ENCODE data around the gene JAM2. TPM values are rescaled to one million over a fixed set of nuclear protein-coding genes. Genes with fewer than 3 reads are reported as not detected.
A peak's percentile ranks its signal among the peaks of the same experiment; 100 is the strongest.
"Not testable (repeated sequence)": the region's sequence is repeated elsewhere in the genome, so short reads cannot be mapped to it uniquely, and the experiment has no call there.

Gene JAM2
- total and polyA plus RNA-seq, 4 experiments from 2014 or later = 0.39 to 0.67 TPM; not detected in 2

- no peak overlapping the region for H3K4me3 Mint-ChIP-seq
- POLR2A ChIA-PET (ENCODE audit: partially characterized antibody) = no interaction called here
- Histone ChIP-seq H3K27ac (ENCODE audit: low read depth, low read length) (no peak overlapping the region), H3K4me1 (ENCODE audit: insufficient read depth, low read length) (no peaks in the 10 kb centered on the region), H3K9me3 (ENCODE audit: control insufficient read depth in 1 of 2, low read length in 2 of 2) (no peaks in the 10 kb centered on the region), H3K4me3 (ENCODE audit: low read length in 2 of 2) (no peak overlapping the region), H3K36me3 (ENCODE audit: insufficient read depth, low read length) (no peaks in the 10 kb centered on the region), H3K27me3 (ENCODE audit: insufficient read depth, low read length) (no peaks in the 10 kb centered on the region)
- H3K4me1 Mint-ChIP-seq = no peaks in the 10 kb centered on the region
- no peaks in the 10 kb centered on the region for H3K36me3 Mint-ChIP-seq
- H3K27me3 Mint-ChIP-seq = no peaks in the 10 kb centered on the region
- intact Hi-C loops (cut with micrococcal nuclease) = no loop called here
- no peak overlapping the region for H3K27ac Mint-ChIP-seq
- H3K9me3 Mint-ChIP-seq = peaks cover 0 to 1% (median 0%) of the 10 kb centered on the region in 8 donors
- CTCF ChIA-PET (ENCODE audit: partially characterized antibody) = interaction anchor here (1.0 kb wide), 1 partner anchor 19 kb away, joined by 3 read pairs; no protein-coding TSS in a partner anchor
- no peak for DNase-seq
These were observed 50.2 kb downstream of the JAM2 start for GRCh38 chr21:25689226-25689625.

GRCh38 chr21:25691976-25692375 is 52.9 kb downstream of the JAM2 start:
- H3K27me3 Mint-ChIP-seq = no peaks in the 10 kb centered on the region
- H3K4me3 Mint-ChIP-seq = no peak overlapping the region
- Histone ChIP-seq H3K27ac (ENCODE audit: low read depth, low read length) (no peak overlapping the region), H3K9me3 (ENCODE audit: control insufficient read depth in 1 of 2, low read length in 2 of 2) (no peaks in the 10 kb centered on the region), H3K36me3 (ENCODE audit: insufficient read depth, low read length) (no peaks in the 10 kb centered on the region), H3K4me3 (ENCODE audit: low read length in 2 of 2) (no peak overlapping the region), H3K27me3 (ENCODE audit: insufficient read depth, low read length) (no peaks in the 10 kb centered on the region), H3K4me1 (ENCODE audit: insufficient read depth, low read length) (no peaks in the 10 kb centered on the region)
- no peaks in the 10 kb centered on the region for H3K36me3 Mint-ChIP-seq
- POLR2A ChIA-PET (ENCODE audit: partially characterized antibody) = no interaction called here
- DNase-seq = no peak
- H3K4me1 Mint-ChIP-seq = no peaks in the 10 kb centered on the region
- H3K27ac Mint-ChIP-seq = no peak overlapping the region
- CTCF ChIA-PET (ENCODE audit: partially characterized antibody) = no interaction called here
- intact Hi-C loops (cut with micrococcal nuclease) = no loop called here
- no peaks in the 10 kb centered on the region for H3K9me3 Mint-ChIP-seq

DNA sequence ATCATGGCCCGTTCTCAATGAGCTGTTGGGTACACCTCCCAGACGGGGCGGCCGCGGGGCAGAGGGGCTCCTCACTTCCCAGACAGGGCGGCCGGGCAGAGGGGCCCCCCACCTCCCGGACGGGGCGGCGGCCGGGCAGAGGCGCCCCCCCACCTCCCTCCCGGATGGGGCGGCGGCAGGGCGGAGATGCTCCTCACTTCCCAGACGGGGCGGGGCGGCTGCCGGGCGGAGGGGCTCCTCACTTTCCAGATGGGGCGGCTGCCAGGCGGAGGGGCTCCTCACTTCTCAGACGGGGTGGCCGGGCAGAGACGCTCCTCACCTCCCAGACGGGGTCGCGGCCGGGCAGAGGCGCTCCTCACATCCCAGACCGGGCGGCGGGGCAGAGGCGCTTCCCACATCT is 56.4 kb downstream of the JAM2 start:
- H3K9me3 Mint-ChIP-seq; H3K36me3 Mint-ChIP-seq; H3K27me3 ChIP-seq (ENCODE audit: insufficient read depth, low read length); H3K4me3 Mint-ChIP-seq; H3K4me1 ChIP-seq (ENCODE audit: insufficient read depth, low read length); DNase-seq; POLR2A ChIA-PET (ENCODE audit: partially characterized antibody); H3K9me3 ChIP-seq (ENCODE audit: control insufficient read depth in 1 of 2, low read length in 2 of 2); CTCF ChIA-PET (ENCODE audit: partially characterized antibody); intact Hi-C loops (cut with micrococcal nuclease); H3K4me3 ChIP-seq (ENCODE audit: low read length in 2 of 2); H3K27me3 Mint-ChIP-seq; H3K27ac ChIP-seq (ENCODE audit: low read depth, low read length); H3K4me1 Mint-ChIP-seq; H3K27ac Mint-ChIP-seq; H3K36me3 ChIP-seq (ENCODE audit: insufficient read depth, low read length): not testable (repeated sequence)

DNA sequence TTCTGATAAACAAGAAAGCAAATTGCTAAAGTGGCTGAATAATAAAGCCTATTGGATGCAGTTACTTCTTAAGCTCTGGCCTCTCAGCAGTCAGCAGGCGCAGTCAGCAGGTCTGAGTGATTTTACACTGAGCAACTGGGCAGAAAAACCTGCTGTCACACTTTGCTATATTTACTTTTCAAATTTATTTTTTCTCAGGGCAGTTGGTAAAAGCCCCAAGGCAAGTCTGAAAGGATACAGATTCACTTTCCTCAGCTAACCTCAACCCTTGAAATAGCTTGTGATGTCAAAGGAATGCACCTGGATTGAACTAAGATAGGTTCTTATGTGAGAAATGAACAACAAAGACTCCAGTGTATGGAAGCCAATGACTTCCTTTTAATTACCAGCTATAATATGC is 61.7 kb downstream of the JAM2 start:
- Histone ChIP-seq H3K27me3 (ENCODE audit: insufficient read depth, low read length) (no peaks in the 10 kb centered on the region), H3K9me3 (ENCODE audit: control insufficient read depth in 1 of 2, low read length in 2 of 2) (no peaks in the 10 kb centered on the region), H3K4me3 (ENCODE audit: low read length in 2 of 2) (no peak overlapping the region), H3K36me3 (ENCODE audit: insufficient read depth, low read length) (no peaks in the 10 kb centered on the region), H3K4me1 (ENCODE audit: insufficient read depth, low read length) (no peaks in the 10 kb centered on the region), H3K27ac (ENCODE audit: low read depth, low read length) (no peak overlapping the region)
- Mint-ChIP-seq H3K27ac (no peak overlapping the region), H3K9me3 (no peaks in the 10 kb centered on the region), H3K4me1 (no peaks in the 10 kb centered on the region), H3K36me3 (no peaks in the 10 kb centered on the region), H3K4me3 (no peak overlapping the region), H3K27me3 (no peaks in the 10 kb centered on the region)
- intact Hi-C loops (cut with micrococcal nuclease) = no loop called here
- CTCF ChIA-PET (ENCODE audit: partially characterized antibody) = no interaction called here
- DNase-seq = no peak
- POLR2A ChIA-PET (ENCODE audit: partially characterized antibody) = interaction anchor here (0.9 kb wide), 1 partner anchor 34 kb away, joined by 3 read pairs; the partner anchor contains the start of genes ATP5PF and GABPA

GRCh38 chr21:25701529-25701928 is 62.5 kb downstream of the JAM2 start:
- no peaks in the 10 kb centered on the region for H3K27me3 ChIP-seq (ENCODE audit: insufficient read depth, low read length)
- Mint-ChIP-seq H3K27ac (no peak overlapping the region), H3K36me3 (no peaks in the 10 kb centered on the region), H3K9me3 (no peaks in the 10 kb centered on the region), H3K27me3 (no peaks in the 10 kb centered on the region), H3K4me3 (no peak overlapping the region), H3K4me1 (no peaks in the 10 kb centered on the region)
- intact Hi-C loops (cut with micrococcal nuclease) = no loop called here
- no peaks in the 10 kb centered on the region for H3K36me3 ChIP-seq (ENCODE audit: insufficient read depth, low read length)
- ChIA-PET CTCF (ENCODE audit: partially characterized antibody) (no interaction called here), POLR2A (ENCODE audit: partially characterized antibody) (interaction anchor here (0.9 kb wide), 1 partner anchor 33 kb away, joined by 3 read pairs; the partner anchor contains the start of genes ATP5PF and GABPA)
- no peak for DNase-seq
- no peak overlapping the region for H3K4me3 ChIP-seq (ENCODE audit: low read length in 2 of 2)
- no peaks in the 10 kb centered on the region for H3K9me3 ChIP-seq (ENCODE audit: control insufficient read depth in 1 of 2, low read length in 2 of 2)
- no peak overlapping the region for H3K27ac ChIP-seq (ENCODE audit: low read depth, low read length)
- H3K4me1 ChIP-seq (ENCODE audit: insufficient read depth, low read length) = no peaks in the 10 kb centered on the region

DNA sequence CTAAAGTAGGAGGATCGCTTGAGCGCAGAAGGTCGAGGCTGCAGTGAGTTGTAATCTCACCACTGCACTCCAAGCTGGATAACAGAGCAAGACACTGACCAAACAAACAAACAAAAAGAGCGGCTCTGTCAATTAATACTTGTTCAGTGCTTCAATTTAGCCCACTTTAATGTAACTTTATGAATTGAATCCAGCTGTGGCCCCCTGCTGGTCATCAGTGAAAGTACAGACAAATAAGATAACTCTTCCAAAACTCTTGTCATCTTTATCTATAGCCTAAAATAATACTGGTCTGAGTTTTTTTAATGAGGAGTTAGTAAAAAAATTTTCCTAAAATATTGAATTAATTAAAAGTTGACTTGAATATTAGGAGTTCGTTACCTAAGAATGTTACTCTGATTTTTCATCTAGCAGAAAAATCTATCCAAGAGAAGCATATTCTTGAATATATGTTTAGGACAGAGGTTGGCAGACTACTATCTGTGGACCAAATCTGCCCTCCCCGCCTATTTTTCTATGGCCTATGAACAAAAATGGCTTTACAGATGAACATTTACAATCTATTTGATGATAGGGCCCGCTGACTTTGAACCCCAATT is 69.5 kb downstream of the JAM2 start:
- peak in 4 of 5 donors; percentile 38 to 48 (median 46) for DNase-seq
- POLR2A ChIA-PET (ENCODE audit: partially characterized antibody) = interaction anchor here (1.2 kb wide), 2 partner anchors 26 to 100 kb away, joined by 4 to 5 read pairs; partner anchors contain the start of genes ATP5PF and GABPA

GRCh38 chr21:25709684-25710265 is 70.7 kb downstream of the JAM2 start:
- H3K27ac ChIP-seq (ENCODE audit: low read depth, low read length) = no peak overlapping the region
- H3K27me3 ChIP-seq (ENCODE audit: insufficient read depth, low read length) = no peaks in the 10 kb centered on the region
- Mint-ChIP-seq H3K9me3 (no peaks in the 10 kb centered on the region), H3K27ac (no peak overlapping the region), H3K36me3 (no peaks in the 10 kb centered on the region), H3K4me3 (no peak overlapping the region), H3K4me1 (no peaks in the 10 kb centered on the region), H3K27me3 (no peaks in the 10 kb centered on the region)
- H3K4me1 ChIP-seq (ENCODE audit: insufficient read depth, low read length) = no peaks in the 10 kb centered on the region
- intact Hi-C loops (cut with micrococcal nuclease) = loop anchor here (2.0 kb wide), 1 partner anchor 71 kb away; the partner anchor contains the start of gene JAM2
- DNase-seq = no peak
- ChIA-PET POLR2A (ENCODE audit: partially characterized antibody) (no interaction called here), CTCF (ENCODE audit: partially characterized antibody) (interaction anchor here (1.2 kb wide), 1 partner anchor 102 kb away, joined by 7 read pairs; no protein-coding TSS in a partner anchor)
- H3K9me3 ChIP-seq (ENCODE audit: control insufficient read depth in 1 of 2, low read length in 2 of 2) = no peaks in the 10 kb centered on the region
- no peaks in the 10 kb centered on the region for H3K36me3 ChIP-seq (ENCODE audit: insufficient read depth, low read length)
- H3K4me3 ChIP-seq (ENCODE audit: low read length in 2 of 2) = no peak overlapping the region

More for the DNA sequence above, 69.5 kb downstream of the JAM2 start:
- no peaks in the 10 kb centered on the region for H3K4me1 ChIP-seq (ENCODE audit: insufficient read depth, low read length)
- no peaks in the 10 kb centered on the region for H3K9me3 ChIP-seq (ENCODE audit: control insufficient read depth in 1 of 2, low read length in 2 of 2)
- intact Hi-C loops (cut with micrococcal nuclease) = loop anchor here (1.0 to 2.0 kb wide), 3 partner anchors 70 to 287 kb away; partner anchors contain the start of gene JAM2
- no peak overlapping the region for H3K4me3 ChIP-seq (ENCODE audit: low read length in 2 of 2)
- H3K27me3 ChIP-seq (ENCODE audit: insufficient read depth, low read length) = no peaks in the 10 kb centered on the region
- CTCF ChIA-PET (ENCODE audit: partially characterized antibody) = interaction anchor here (0.7 to 4.4 kb wide), 14 partner anchors 9 to 289 kb away, joined by 3 to 40 read pairs (median 3); partner anchors contain the start of gene MRPL39
- H3K36me3 ChIP-seq (ENCODE audit: insufficient read depth, low read length) = no peaks in the 10 kb centered on the region
- no peak overlapping the region for H3K4me3 Mint-ChIP-seq
- no peak overlapping the region for H3K27ac Mint-ChIP-seq
- no peaks in the 10 kb centered on the region for H3K27me3 Mint-ChIP-seq
- no peaks in the 10 kb centered on the region for H3K36me3 Mint-ChIP-seq
- no peak overlapping the region for H3K27ac ChIP-seq (ENCODE audit: low read depth, low read length)
- H3K4me1 Mint-ChIP-seq = no peaks in the 10 kb centered on the region
- H3K9me3 Mint-ChIP-seq = no peaks in the 10 kb centered on the region

Data from CD4-positive, alpha-beta memory T cell (primary cell).